GM11168 (cell line): ENCODE results near the gene C11orf86.
"Not testable (repeated sequence)": the region's sequence is repeated elsewhere in the genome, so short reads cannot be mapped to it uniquely, and the experiment has no call there.

Experiments
- in situ Hi-C: fragments of 300-500 bp; cut with MboI; formaldehyde crosslinking; loops from one replicate; pipeline ENCODE4 v1.12.0; 2022; ENCODE audit warnings: low sequenced_read_pairs; ENCODE audit not compliant: unreplicated experiment

The C11orf86 gene, protein sequence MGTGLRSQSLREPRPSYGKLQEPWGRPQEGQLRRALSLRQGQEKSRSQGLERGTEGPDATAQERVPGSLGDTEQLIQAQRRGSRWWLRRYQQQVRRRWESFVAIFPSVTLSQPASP

DNA sequence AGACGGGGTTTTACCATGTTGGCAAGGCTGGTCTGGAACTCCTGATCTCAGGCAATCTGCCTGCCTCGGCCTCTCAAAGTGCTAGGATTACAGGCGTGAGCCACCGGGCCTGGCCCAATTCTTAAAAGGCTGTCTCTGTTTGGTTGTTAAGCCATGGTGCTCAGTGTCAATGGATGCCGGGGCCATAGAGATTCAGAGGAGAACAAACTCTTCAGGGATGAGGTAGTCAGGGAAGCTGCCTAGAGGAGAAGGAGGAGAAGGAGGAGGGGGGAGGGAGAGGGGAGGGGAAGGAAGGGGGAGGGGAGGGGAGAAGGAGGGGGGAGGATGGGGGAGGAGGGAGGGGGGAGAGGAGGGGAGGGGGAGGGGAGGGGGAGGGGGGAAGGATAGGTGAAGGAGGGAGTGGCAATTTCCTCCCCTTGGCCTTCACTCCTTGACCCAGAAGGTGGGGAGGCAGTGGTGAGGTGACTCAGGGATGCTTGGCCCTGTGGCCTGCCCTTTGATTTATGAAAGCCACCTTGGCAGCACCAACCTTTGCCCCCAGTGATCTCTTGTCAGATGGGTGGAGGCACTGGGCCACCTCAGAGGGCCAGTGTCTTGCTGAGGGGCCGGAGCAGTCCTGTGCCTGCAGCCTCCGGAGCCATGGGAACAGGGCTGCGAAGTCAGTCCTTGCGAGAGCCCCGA, at the start of gene C11orf86:
Gene C11orf86 (plus strand): TSS at position 581 of the 681 bp plus-strand sequence. CDS start 59 bp downstream, at position 640.
- in situ Hi-C loops = no loop called here

DNA sequence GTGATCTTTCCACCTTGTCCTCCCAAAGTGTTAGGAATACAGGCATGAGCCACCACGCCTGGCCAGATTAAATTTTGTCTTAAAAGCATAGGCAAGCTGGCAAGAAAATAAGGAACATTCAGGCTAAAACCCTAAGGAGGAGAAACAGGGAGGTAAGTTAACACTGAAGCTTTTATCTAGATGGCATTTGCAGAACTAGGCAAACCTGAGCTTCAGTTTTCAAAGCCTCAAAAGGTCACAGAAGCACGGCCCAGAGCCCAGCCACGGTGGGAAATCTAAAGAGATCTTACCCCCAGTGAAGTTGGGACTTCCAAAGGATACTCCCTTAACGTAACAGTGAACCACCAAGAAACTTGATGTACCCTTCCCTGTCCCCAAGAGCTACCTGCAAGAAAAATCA, 45.4 kb upstream of the C11orf86 start:
- in situ Hi-C loops = no loop called here

DNA sequence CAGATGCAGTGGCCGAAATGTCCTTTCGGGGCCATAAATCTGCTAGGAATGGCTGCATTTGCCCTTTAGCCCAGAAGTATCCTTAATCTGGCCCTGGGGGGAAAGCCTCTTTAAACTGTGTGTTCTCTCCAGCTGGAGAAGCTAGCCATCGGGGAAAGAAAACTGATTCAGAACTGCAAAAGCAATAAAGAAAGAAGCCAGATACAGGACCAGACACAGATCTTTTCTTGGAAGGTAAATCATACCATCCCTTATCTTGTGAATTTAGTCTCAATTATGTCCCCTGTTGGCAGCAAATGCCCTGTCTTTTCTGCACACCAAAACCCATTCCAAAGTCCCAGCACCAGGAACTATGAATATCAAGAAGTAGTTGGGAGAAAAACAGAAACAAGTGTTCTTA, 42.6 kb upstream of the C11orf86 start:
- in situ Hi-C loops = no loop called here

DNA sequence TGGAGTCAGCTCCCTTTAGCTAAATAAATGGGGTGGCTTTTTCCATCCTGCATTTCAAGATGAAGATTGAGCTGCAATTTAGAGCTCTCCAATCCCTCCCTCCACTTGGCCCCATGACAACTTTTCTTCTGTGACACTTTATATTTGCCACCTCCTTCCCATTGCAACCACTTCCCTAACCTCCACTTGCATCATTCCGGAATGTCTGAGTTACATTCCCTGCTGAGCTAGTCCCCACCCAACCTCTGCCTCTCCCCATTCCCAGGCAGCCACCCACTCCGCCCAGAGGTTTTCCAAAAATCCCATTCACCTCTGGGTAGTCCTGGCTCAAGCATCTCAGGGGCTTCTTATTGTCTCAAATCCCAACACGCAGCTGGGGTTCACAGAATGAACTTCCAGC, 41.6 kb upstream of the C11orf86 start:
- in situ Hi-C loops = no loop called here

DNA sequence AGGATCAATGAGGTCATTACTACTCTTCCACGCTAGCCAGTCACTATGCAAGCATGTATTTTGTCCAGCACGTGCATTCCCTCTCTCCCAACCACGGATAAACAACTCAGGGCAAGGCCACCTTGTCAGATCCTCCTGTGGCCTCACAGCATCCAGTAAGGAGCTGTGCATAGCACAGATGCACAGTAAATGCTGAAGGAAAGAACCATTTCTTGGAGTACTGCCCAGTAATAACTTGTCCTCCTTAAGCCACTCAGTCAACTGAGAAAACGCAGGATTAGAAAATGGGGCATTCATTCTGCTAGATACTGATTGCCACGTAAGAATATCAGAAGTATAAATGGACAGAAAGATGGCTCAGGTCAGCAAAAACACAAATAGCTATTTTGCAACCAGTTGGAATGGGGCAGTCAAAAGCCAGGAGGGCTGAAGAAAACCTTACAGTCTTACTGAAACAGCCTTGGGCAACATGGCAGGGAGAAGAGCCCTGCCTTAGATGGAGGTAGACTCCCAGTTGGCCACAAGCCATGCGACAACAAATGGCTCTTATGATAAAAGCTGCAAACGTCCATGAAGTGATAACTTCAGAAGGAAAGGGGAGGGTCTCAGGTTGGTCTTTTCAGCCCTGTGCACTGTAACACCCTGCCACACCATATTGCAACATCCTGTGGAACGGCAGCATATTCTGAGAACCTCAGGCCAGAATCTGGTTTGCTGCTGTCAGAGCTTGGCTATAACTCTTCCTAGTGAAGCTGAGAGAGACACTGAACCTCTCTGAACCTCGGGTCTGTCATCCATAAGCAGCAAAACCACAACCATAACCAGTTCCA, 39.9 kb upstream of the C11orf86 start:
- in situ Hi-C loops = no loop called here

DNA sequence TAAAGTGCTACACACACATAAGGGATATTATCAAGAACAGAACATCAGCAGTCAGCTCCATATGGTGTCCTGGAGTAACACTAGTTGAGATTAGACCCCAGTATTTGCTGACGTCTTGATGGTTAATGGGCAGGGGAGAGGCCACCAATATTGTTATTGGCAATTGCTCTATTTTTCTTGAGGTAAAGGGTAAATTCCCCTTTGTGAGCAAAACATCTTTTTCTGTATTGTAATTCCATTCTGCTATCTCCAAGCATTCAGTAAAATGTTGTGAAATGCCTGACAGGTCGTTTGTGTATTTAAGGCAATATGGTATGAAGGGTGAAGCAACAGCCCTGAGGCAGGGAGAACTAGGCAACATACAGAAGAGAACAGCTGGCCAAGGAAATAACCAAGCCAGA, 38.8 kb upstream of the C11orf86 start:
- in situ Hi-C loops = no loop called here

DNA sequence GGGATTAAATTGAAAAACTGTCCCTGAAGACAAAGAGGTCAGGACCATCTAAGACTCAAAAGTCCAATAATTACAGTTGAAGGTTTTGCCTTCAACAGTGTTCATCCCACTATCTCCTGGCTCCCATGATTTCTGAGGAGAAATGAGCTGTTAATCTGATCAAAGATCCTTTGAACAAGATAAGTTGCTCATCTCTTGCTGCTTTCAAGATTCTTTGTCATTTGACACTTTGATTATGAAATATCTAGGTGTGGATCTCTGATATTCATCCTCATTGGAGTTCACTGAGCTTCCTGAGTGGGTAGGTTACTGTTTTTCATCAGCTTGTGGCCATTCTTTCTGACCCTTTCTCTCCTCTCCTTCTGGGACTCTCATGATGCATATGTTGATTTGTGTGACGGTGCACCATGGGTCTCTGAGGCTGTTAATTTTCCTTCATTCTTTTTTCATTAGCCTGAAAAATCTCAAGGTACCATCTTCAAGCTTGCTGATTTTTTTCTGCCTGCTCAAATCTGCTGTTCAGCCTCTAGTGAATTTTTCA, 37.8 kb upstream of the C11orf86 start:
- in situ Hi-C loops = no loop called here

DNA sequence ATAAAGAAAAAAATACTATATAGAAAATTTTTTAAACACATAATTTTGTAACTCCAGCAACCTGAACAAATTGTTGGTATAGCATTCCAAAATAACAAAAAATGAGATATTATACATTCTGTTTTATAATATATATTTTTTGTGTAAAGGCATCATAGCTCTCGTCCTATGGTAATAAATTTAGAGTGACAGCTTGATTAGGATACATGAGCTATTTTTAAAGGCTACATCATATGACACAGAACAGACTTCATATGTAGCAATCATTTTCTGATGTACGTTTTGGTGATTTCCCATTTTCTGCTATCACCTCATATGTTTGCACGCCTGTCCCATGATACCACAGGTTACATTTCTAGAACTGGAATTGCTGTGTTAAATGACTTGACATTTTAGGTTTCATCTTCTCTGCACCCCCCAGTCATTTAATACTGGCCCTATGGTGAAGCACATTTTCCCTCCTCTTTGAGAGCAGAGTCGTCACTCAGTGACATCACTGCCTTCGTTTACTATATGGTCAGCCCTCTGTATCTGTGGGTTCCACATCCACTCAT, 36.4 kb upstream of the C11orf86 start:
- in situ Hi-C loops = no loop called here

DNA sequence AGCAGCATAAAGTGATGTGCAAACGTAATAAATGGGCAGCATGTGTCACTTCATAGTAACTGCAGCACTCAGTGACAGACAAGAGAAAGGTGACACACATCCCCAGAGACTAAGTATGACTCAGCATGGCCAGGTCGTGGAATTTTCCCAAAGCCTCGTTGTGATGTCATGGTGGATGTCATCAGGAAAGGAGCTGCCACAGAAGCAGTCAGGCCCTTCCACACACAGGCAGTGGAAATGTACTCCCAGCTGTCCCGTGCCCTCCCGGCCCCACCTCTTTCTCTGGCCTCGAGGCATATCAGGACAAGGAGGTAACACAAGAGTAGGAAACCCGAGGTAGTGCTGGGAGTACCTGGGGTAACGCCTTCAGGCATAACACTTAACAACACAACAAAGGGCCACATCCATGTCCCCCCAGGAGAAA, 25.0 kb upstream of the C11orf86 start:
- in situ Hi-C loops = no loop called here

DNA sequence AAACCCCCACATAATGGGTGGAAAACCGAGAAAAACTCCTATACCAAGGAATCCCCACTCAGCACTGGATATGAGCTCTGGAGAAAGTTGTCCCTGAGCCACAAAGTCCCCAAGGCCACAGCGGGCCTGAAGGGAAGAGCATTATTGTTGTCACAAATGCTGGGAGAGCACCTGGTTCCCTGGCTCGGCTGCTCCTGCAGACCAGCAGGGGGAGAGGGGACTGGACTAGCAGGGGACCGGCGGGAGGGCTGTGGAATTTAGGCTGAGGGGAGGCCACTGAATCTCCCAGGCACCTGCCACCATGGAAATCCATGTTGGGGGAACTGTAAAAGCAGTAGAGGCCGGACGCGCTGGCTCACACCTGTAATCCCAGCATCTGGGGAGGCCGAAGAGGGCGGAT, 24.0 kb upstream of the C11orf86 start:
- in situ Hi-C loops = no loop called here

DNA sequence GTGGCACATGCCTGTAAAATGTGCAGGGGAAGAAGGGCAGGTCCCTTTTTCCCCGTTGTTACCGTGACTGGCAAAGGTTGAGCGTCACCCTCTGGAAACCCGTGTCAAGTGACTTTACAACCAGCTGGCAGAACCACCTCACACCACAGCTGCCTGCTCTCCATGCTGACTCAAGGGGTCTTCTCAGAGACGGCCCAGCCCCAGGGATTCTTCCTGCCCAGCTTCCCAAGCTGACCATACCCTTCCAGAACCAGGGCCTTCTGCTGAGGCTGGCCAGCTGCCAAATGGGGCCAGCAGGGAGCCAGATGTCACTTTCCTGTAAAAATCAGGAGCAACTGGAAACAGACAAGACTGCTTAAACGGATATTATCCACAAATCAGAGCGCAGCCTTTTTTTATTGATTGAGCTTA, 23.2 kb upstream of the C11orf86 start:
- in situ Hi-C loops = no loop called here

DNA sequence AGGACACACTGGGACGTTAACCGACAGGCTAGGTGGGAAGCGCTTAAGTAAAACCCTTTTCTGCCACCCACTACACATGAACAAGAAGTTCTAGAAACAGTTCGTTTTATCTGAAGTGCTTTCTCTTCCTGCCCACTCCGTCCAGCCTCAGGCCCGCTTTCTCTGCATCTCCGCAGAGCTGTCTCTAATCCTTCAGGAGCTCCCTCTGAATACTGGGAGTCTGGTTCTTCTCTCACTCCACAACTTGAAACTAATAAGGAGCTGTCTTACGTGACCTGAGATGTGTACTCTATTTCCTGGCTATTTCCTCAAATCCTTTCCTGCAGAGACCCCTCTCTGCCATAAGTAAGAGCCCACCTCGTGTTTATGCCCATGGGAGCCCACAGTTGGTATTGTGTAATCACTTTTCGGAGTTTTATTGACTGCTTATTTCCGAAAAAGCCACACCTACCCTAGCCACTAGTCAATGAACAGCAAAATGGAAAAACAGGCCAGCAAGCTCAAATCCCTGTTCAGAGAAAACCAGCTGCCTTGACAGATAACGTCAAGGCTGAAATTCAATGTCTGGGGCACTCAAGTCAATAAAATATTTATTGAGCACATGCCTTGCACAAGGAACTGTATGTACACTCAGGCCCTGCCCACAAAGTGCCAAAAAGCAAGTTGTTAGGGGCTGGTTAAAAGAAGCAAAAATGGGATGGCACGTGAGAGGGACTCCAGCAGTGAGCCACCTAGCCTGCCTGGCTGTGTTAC, 21.8 kb upstream of the C11orf86 start:
- in situ Hi-C loops = no loop called here

DNA sequence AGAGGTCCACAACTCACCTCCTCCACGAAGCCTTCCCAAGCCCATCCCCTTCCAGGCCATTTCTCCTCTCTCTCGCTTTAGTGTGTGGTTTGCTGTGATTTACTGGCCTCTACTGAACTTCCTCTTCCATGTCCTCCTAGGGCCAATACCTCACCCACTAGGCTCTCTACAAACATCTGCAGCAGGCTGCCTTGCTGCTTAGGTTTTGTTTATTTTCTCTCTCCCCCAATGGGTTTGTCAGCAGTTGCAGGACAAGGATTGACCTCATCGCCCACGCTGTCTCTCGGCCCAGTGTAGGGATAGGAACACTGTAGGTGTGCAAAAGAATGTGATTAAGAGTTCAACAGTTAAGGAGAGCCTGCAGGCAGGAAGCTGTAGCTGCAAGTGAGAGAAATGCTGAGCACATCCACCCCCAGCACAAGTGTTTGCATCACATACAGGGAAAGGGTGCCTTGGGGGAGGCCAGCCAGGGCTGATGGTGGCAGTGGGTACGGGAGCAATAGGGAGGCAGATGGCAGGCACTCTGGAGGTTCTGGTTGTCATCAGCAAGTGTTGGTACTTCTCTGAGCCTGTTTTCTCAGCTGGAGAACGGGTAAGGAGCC, 18.3 kb upstream of the C11orf86 start:
- in situ Hi-C loops = no loop called here

DNA sequence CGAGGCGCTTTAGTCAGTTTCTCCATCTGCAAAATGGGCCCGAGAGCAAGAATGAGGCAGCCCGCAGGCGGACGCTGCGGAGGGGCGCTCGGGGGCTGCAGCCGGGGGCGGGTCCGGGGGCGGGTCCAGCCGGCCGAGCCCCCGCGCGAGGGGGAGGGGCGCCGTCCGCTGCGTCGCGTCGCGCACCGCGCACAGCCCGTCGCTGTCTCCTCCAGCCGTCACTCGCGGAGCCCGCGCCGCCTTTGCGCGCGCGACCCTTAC, 17.2 kb upstream of the C11orf86 start:
- in situ Hi-C loops = no loop called here

DNA sequence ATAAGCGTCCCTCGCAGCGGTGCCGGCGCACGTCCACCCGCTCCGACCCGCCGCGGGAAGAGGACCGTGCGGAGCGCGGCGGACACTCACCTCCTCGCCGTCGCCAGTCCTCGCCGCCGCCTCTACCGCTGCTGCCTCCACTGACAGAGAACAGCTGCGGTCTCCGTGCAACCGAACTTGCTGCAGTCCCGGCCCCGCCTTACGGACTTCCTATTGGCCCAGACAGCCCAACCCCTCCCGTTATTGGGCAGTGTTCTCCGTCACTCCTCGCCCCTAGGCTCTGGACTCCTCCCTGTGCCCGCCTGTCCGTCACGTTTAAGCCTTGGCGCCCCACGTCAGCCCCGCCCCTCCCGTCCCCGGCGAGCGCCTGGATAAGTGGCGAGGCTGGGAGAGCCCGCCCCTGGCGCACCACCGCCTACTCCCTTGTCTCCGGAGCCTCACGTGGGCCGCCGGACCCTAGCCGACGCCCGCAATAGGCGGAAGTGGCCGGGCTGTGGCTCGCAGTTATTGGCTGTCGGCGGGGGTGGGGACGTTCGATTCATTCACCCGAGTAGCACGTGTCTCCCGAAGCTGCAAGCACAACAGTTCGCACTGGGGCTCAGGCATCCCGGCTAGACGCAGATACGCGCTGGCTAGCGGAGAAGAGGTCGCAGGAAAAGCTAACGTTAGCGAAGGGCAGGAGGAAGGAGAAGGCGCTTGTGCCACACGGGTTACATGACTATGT, 16.7 kb upstream of the C11orf86 start, which contains the start of gene PC:
Gene PC (minus strand): TSS at position 152 of the 724 bp plus-strand sequence. CDS start 86,224 bp downstream, outside the sequence.
- in situ Hi-C loops = no loop called here

DNA sequence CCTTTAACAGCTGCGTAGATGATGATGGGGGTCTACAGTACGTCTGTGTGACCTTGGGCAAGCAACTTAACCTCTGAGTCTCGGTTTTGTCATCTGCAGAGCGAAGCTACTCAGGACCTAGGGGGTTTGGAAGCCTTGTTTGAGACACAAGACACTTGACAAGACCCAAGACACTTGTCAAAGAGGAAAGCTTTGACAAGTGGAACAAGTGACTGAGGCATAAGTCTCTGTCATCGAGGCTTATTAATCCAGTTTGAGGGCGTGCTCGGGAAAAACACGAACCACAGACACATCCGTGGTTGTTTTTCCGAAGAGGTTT, 16.2 kb upstream of the C11orf86 start:
- in situ Hi-C loops = no loop called here

DNA sequence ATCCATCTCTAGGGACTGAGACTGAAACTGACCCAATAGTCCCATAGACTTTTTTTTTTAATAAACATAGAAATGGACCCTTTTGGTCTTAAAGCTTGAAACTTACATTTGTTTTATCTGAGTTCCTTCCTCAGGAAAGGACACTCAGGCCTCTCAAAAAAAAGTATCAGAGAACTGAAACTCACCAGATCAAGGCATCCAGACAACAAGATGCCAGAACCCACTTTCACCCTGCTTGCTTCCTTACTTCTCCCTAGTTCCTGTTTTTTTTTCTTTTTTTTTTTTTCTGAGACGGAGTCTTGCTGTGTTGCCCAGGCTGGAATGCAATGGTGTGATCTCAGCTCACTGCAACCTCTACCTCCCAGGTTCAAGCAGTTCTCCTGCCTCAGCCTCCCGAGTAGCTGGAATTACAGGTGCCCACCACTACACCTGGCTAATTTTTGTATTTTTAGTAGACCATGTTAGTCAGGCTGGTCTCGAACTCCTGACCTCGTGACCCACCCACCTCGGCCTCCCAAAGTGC, 13.4 kb upstream of the C11orf86 start:
- in situ Hi-C loops = not testable (repeated sequence)

DNA sequence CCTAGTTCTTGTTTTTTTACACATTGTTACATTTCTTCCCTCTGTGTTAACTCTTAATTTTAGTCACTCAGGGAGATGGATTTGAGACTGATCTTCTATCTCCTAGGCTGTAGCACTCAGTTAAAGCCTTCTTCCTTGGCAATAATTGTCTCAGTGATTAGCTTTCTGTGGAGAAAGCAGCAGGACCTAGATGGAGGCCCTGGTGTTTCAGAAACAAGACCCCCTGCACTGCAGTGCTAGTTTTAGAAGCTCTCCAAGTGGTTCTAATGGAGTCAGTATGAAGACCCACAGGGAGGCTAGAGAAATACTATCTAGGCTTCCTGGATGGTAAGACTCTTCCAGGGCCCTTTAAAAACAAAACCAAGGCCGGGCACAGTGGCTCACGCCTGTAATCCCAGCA, 12.9 kb upstream of the C11orf86 start:
- in situ Hi-C loops = no loop called here

DNA sequence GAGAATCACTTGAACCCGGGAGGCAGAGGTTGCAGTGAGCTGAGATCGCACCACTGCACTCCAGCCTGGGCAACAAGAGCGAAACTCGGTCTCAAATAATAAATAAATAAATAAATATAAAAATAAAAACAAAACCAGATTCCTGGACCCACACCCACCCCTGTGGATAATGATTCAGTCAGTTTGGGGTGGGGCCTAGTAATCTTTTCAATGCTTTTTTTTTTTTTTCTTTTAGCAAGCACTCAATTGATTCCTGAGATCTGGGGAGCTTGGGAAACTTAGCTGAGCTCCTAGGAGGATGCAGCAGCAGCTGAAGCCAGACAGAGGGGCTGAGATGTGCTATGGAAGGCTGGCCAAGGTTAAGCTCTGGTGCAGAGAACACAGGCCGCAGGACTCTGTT, 12.3 kb upstream of the C11orf86 start:
- in situ Hi-C loops = no loop called here
